ENCODE data around the gene MRRF. TPM values are rescaled to one million over a fixed set of nuclear protein-coding genes. Genes with fewer than 3 reads are reported as not detected.

The MRRF gene
- total and polyA plus RNA-seq, 2 donors (not counting 3 experiments of a cell fraction or from before 2014, with no cell fraction given) = 27.2 to 36.4 TPM

- dilution Hi-C loops (cut with MboI; ENCODE audit: extremely low pct_ligation_motif_present, low sequenced_read_pairs) = no loop called here
- Histone ChIP-seq H3K79me2 (ENCODE audit: control insufficient read depth, insufficient read depth, low read length) (no peaks in the 10 kb centered on the region), H3K4me3 (replicated peaks in 1 of 3; ENCODE audit: insufficient read depth in 1 of 3, low read depth in 1 of 3, low read length in 3 of 3) (no peak overlapping the region), H3K36me3 (ENCODE audit: control insufficient read depth in 2 of 2, extremely low read depth in 1 of 2, insufficient read depth in 2 of 2, low read length in 2 of 2) (peaks cover 0 to 8% of the 10 kb centered on the region in 2 experiments), H3K27me3 (ENCODE audit: control insufficient read depth in 2 of 2, insufficient read depth in 2 of 2, low read length in 2 of 2) (no peaks in the 10 kb centered on the region), H4K20me1 (replicated peaks; ENCODE audit: control insufficient read depth, extremely low read depth, insufficient read depth, low read length) (no peaks in the 10 kb centered on the region), H3K9me1 (replicated peaks; ENCODE audit: control insufficient read depth, extremely low read depth, insufficient read depth, low read length) (no peaks in the 10 kb centered on the region), H3K4me2 (ENCODE audit: insufficient read depth, low read length) (no peak overlapping the region), H3K4me1 (ENCODE audit: control insufficient read depth, extremely low read depth, insufficient read depth, low read length) (no peaks in the 10 kb centered on the region), H3K9me3 (replicated peaks; ENCODE audit: control insufficient read depth, insufficient read depth, low read length) (no peaks in the 10 kb centered on the region), H3K27ac (ENCODE audit: insufficient read depth, low read depth, low read length) (no peak overlapping the region), H2AFZ (ENCODE audit: low read depth, low read length) (no peak overlapping the region), H3K9ac (replicated peaks; ENCODE audit: extremely low read depth, insufficient read depth, low read length) (no peak overlapping the region)
- POLR2A ChIA-PET = no interaction called here
- FAIRE-seq (peak; percentile 4), DNase-seq (ENCODE audit: low read depth, low spot score) (no peak)
- intact Hi-C loops (cut with micrococcal nuclease) = no loop called here
- BruUV-seq (replicated peaks) = no TSS peak
- CTCF ChIA-PET = interaction anchor here (0.8 to 1.5 kb wide), 2 partner anchors 30 to 189 kb away, joined by 3 read pairs; no protein-coding TSS in a partner anchor
- no peak for TF ChIP-seq MAX (IDR thresholded peaks at IDR 0.05; ENCODE audit: insufficient read depth, insufficient read length)
- TF ChIP-seq, protein P1, sequence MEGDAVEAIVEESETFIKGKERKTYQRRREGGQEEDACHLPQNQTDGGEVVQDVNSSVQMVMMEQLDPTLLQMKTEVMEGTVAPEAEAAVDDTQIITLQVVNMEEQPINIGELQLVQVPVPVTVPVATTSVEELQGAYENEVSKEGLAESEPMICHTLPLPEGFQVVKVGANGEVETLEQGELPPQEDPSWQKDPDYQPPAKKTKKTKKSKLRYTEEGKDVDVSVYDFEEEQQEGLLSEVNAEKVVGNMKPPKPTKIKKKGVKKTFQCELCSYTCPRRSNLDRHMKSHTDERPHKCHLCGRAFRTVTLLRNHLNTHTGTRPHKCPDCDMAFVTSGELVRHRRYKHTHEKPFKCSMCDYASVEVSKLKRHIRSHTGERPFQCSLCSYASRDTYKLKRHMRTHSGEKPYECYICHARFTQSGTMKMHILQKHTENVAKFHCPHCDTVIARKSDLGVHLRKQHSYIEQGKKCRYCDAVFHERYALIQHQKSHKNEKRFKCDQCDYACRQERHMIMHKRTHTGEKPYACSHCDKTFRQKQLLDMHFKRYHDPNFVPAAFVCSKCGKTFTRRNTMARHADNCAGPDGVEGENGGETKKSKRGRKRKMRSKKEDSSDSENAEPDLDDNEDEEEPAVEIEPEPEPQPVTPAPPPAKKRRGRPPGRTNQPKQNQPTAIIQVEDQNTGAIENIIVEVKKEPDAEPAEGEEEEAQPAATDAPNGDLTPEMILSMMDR (IDR thresholded peaks at IDR 0.05; ENCODE audit: extremely low read depth in 1 of 2, insufficient read depth in 1 of 2, low read depth in 1 of 2, low read length in 2 of 2) = no peak
- no peak for TF ChIP-seq POLR2AphosphoS5 (IDR thresholded peaks at IDR 0.05; ENCODE audit: insufficient read depth, low read depth, low read length)
- no peak for TF ChIP-seq GATA2 (IDR thresholded peaks at IDR 0.05; ENCODE audit: insufficient read depth, insufficient read length, low read depth, low read length)
Measured at GRCh38 chr9:122314165-122314564, 49.5 kb downstream of the MRRF start.

- Histone ChIP-seq H2AFZ (ENCODE audit: low read depth, low read length) (no peak overlapping the region), H3K4me1 (ENCODE audit: control insufficient read depth, extremely low read depth, insufficient read depth, low read length) (no peaks in the 10 kb centered on the region), H3K9me1 (replicated peaks; ENCODE audit: control insufficient read depth, extremely low read depth, insufficient read depth, low read length) (no peaks in the 10 kb centered on the region), H3K4me3 (replicated peaks in 1 of 3; ENCODE audit: insufficient read depth in 1 of 3, low read depth in 1 of 3, low read length in 3 of 3) (no peak overlapping the region), H4K20me1 (replicated peaks; ENCODE audit: control insufficient read depth, extremely low read depth, insufficient read depth, low read length) (no peaks in the 10 kb centered on the region), H3K9ac (replicated peaks; ENCODE audit: extremely low read depth, insufficient read depth, low read length) (no peak overlapping the region), H3K27me3 (ENCODE audit: control insufficient read depth in 2 of 2, insufficient read depth in 2 of 2, low read length in 2 of 2) (no peaks in the 10 kb centered on the region), H3K4me2 (ENCODE audit: insufficient read depth, low read length) (no peak overlapping the region), H3K9me3 (replicated peaks; ENCODE audit: control insufficient read depth, insufficient read depth, low read length) (no peaks in the 10 kb centered on the region), H3K27ac (ENCODE audit: insufficient read depth, low read depth, low read length) (no peak overlapping the region), H3K79me2 (ENCODE audit: control insufficient read depth, insufficient read depth, low read length) (no peaks in the 10 kb centered on the region), H3K36me3 (ENCODE audit: control insufficient read depth in 2 of 2, extremely low read depth in 1 of 2, insufficient read depth in 2 of 2, low read length in 2 of 2) (peaks cover 0 to 8% of the 10 kb centered on the region in 2 experiments)
- POLR2A ChIA-PET = no interaction called here
- no TSS peak for BruUV-seq (replicated peaks)
- intact Hi-C loops (cut with micrococcal nuclease) = no loop called here
- DNase-seq (ENCODE audit: low read depth, low spot score) (no peak), FAIRE-seq (no peak)
- dilution Hi-C loops (cut with MboI; ENCODE audit: extremely low pct_ligation_motif_present, low sequenced_read_pairs) = no loop called here
- no peak for TF ChIP-seq EZH2 (IDR thresholded peaks at IDR 0.05; ENCODE audit: borderline replicate concordance, low read depth, low read length, severe bottlenecking)
- TF ChIP-seq MYC (IDR thresholded peaks at IDR 0.05; ENCODE audit: low read depth, low read length) = no peak
- TF ChIP-seq GATA2 (IDR thresholded peaks at IDR 0.05; ENCODE audit: insufficient read depth, insufficient read length, low read depth, low read length) = no peak
- TF ChIP-seq JUN (IDR thresholded peaks at IDR 0.05; ENCODE audit: borderline replicate concordance, insufficient read depth, insufficient read length, low read depth) = no peak
- no peak for TF ChIP-seq MAX (IDR thresholded peaks at IDR 0.05; ENCODE audit: insufficient read depth, insufficient read length)
- no peak for TF ChIP-seq POLR2AphosphoS5 (IDR thresholded peaks at IDR 0.05; ENCODE audit: insufficient read depth, low read depth, low read length)
- no peak for TF ChIP-seq POLR2A (IDR thresholded peaks at IDR 0.05; ENCODE audit: low read depth, low read length)
- TF ChIP-seq, protein P1 (IDR thresholded peaks at IDR 0.05; ENCODE audit: extremely low read depth in 1 of 2, insufficient read depth in 1 of 2, low read depth in 1 of 2, low read length in 2 of 2) = no peak
- CTCF ChIA-PET = interaction anchor here (1.5 kb wide), 1 partner anchor 29 kb away, joined by 3 read pairs; no protein-coding TSS in a partner anchor
Measured at GRCh38 chr9:122315534-122315933, 50.9 kb downstream of the MRRF start.

Measured in endothelial cell of umbilical vein (primary cell).